Endothelial cell of umbilical vein (primary cell): ENCODE measurements around the gene MFN2. TPM values are rescaled to one million over a fixed set of nuclear protein-coding genes. Genes with fewer than 3 reads are reported as not detected.

ENCODE experiments used
- BruUV-seq: library from RNA; stranded (reverse); fragments of 400-500 nt; replicated peaks from 2 replicates; lab custom pipeline; 2021; lab: Mats Ljungman, UMichigan
- CTCF ChIA-PET: fragments of 300-600, 350-600 bp; sonication (Branson Sonifier 250); formaldehyde crosslinking; loops from one replicate; lab custom pipeline; 2021; ENCODE audit warnings: antibody characterized with exemption, inconsistent platforms; lab: Charles Lee
- POLR2A ChIA-PET: fragments of 300-600, 350-600 bp; sonication (Branson Sonifier 250); formaldehyde crosslinking; loops from one replicate; lab custom pipeline; 2021; ENCODE audit warnings: antibody characterized with exemption, inconsistent platforms; lab: Charles Lee
- DNase-seq: peaks from one replicate; pipeline ENCODE4 v3.0.0-alpha.2; 2011; ENCODE audit warnings: low read depth, low spot score
- FAIRE-seq: peaks from 2 replicates; lab custom pipeline; 2011; peaks lifted over from hg19 to GRCh38; lab: Jason Lieb, UNC
- H2AFZ ChIP-seq: 2 replicates; pipeline ENCODE4 v1.6.0; 2012; ENCODE audit warnings: low read depth, low read length, control low read depth, inconsistent platforms
- H3K27ac ChIP-seq: 2 replicates; pipeline ENCODE4 v1.5.1; 2011; ENCODE audit warnings: low read depth, mild to moderate bottlenecking, control low read depth, low read length, moderate library complexity; ENCODE audit not compliant: insufficient read depth
- H3K27me3 ChIP-seq, 2 experiments: 2 replicates each; pipeline versions ENCODE4 v1.6.0 to v1.6.1; 2011; ENCODE audit warnings: low read length in 2 of 2, mixed read lengths in 1 of 2; ENCODE audit not compliant: control insufficient read depth in 2 of 2, insufficient read depth in 2 of 2
- H3K36me3 ChIP-seq, 2 experiments: 2 replicates in 1 of 2; 3 replicates in 1 of 2; pipeline ENCODE4 v1.5.1; 2011; ENCODE audit warnings: low read length in 2 of 2, mild to moderate bottlenecking in 1 of 2, moderate library complexity in 1 of 2; ENCODE audit not compliant: control insufficient read depth in 2 of 2, insufficient read depth in 2 of 2; ENCODE audit errors: extremely low read depth in 1 of 2
- H3K4me1 ChIP-seq: 3 replicates; pipeline ENCODE4 v1.5.1; 2011; ENCODE audit warnings: mild to moderate bottlenecking, low read length; ENCODE audit not compliant: control insufficient read depth, insufficient read depth; ENCODE audit errors: extremely low read depth
- H3K4me2 ChIP-seq: 2 replicates; pipeline ENCODE4 v1.6.1; 2011; ENCODE audit warnings: low read length, control low read depth, mixed read lengths; ENCODE audit not compliant: insufficient read depth
- H3K4me3 ChIP-seq, 3 experiments: fragments of 200-600 bp in 1 of 3; sonication (generic), shearing (Covaris generic) in 1 of 3; replicated peaks in 1 of 3; 2 replicates each; pipeline ENCODE4 v1.5.1; 2011 to 2016; ENCODE audit warnings: control low read depth in 3 of 3, low read length in 3 of 3, mild to moderate bottlenecking in 2 of 3, inconsistent platforms in 1 of 3, low read depth in 1 of 3, moderate library complexity in 1 of 3; ENCODE audit not compliant: insufficient read depth in 1 of 3
- H3K79me2 ChIP-seq: 2 replicates; pipeline ENCODE4 v1.6.0; 2012; ENCODE audit warnings: low read length, inconsistent platforms; ENCODE audit not compliant: control insufficient read depth, insufficient read depth
- H3K9ac ChIP-seq: replicated peaks from 2 replicates; pipeline ENCODE3; 2011; ENCODE audit warnings: low read length, control low read depth; ENCODE audit not compliant: insufficient read depth; ENCODE audit errors: extremely low read depth
- H3K9me1 ChIP-seq: replicated peaks from 3 replicates; pipeline ENCODE4 v1.6.0; 2011; ENCODE audit warnings: mild to moderate bottlenecking, low read length; ENCODE audit not compliant: control insufficient read depth, insufficient read depth; ENCODE audit errors: extremely low read depth
- H3K9me3 ChIP-seq: replicated peaks from 2 replicates; pipeline ENCODE4 v1.5.1; 2012; ENCODE audit warnings: low read length, inconsistent platforms; ENCODE audit not compliant: control insufficient read depth, insufficient read depth
- H4K20me1 ChIP-seq: replicated peaks from 2 replicates; pipeline ENCODE3; 2011; ENCODE audit warnings: mild to moderate bottlenecking, low read length; ENCODE audit not compliant: control insufficient read depth, insufficient read depth; ENCODE audit errors: extremely low read depth
- FOS ChIP-seq: IDR thresholded peaks from 2 replicates; pipeline ENCODE4 v1.6.1; 2011; ENCODE audit warnings: mild to moderate bottlenecking, low read length, moderate library complexity, borderline replicate concordance; ENCODE audit not compliant: insufficient read depth
- GATA2 ChIP-seq: IDR thresholded peaks from 2 replicates; pipeline ENCODE4 v1.7.0; 2011; ENCODE audit warnings: low read depth, mild to moderate bottlenecking, moderate library complexity, mixed read lengths, low read length; ENCODE audit not compliant: insufficient read length, insufficient read depth
- MYC ChIP-seq: IDR thresholded peaks from one replicate; pipeline ENCODE4 v1.6.1; 2011; ENCODE audit warnings: mild to moderate bottlenecking, low read depth, low read length
- POLR2A ChIP-seq: IDR thresholded peaks from 2 replicates; pipeline ENCODE4 v1.6.1; 2012; ENCODE audit warnings: low read depth, mild to moderate bottlenecking, control low read depth, low read length
- POLR2AphosphoS5 ChIP-seq: IDR thresholded peaks from 2 replicates; pipeline ENCODE4 v1.6.1; 2012; ENCODE audit warnings: low read depth, mild to moderate bottlenecking, control low read depth, low read length, moderate library complexity; ENCODE audit not compliant: insufficient read depth
- dilution Hi-C: fragments of 300-500 bp; cut with MboI; formaldehyde crosslinking; loops from one replicate; pipeline ENCODE4 v1.15.0; 2019; ENCODE audit warnings: low sequenced_read_pairs; ENCODE audit not compliant: extremely low pct_ligation_motif_present
- intact Hi-C: fragments of 100-400 bp; cut with micrococcal nuclease; formaldehyde crosslinking; loops from one replicate; pipeline ENCODE4 v1.10.0; 2022
- polyA plus RNA-seq, 4 experiments: library from polyadenylated mRNA; depleted of rRNA in 3 of 4; stranded (reverse) in 3 of 4; unstranded in 1 of 4; fragments of >200 nt; gene quantifications; 2 replicates each; pipeline versions ENCODE4 v1.2.1 to v1.2.3, GENCODE V29; 2011 to 2012; ENCODE audit warnings: missing spikeins in 1 of 4
- total RNA-seq: library from RNA; stranded (reverse); gene quantifications from 2 replicates; pipeline ENCODE4 v1.2.3, GENCODE V29; 2021
- TF ChIP-seq, protein P1 (sequence below): IDR thresholded peaks from 2 replicates; pipeline ENCODE4 v1.6.1; 2011; ENCODE audit not compliant: insufficient read depth, insufficient read length
- TF ChIP-seq, protein P2 (sequence below), 2 donors: IDR thresholded peaks; 1 replicate in 1 of 2; 2 replicates in 1 of 2; pipeline ENCODE4 v1.5.1; 2011; ENCODE audit warnings: low read length in 2 of 2, mild to moderate bottlenecking in 2 of 2, moderate library complexity in 2 of 2, control low read depth in 1 of 2, inconsistent platforms in 1 of 2, low read depth in 1 of 2; ENCODE audit not compliant: insufficient read depth in 1 of 2; ENCODE audit errors: extremely low read depth in 1 of 2

The MFN2 gene
- total and polyA plus RNA-seq, 2 donors (not counting 3 experiments of a cell fraction or from before 2014, with no cell fraction given) = 51.4 to 82.4 TPM

DNA sequence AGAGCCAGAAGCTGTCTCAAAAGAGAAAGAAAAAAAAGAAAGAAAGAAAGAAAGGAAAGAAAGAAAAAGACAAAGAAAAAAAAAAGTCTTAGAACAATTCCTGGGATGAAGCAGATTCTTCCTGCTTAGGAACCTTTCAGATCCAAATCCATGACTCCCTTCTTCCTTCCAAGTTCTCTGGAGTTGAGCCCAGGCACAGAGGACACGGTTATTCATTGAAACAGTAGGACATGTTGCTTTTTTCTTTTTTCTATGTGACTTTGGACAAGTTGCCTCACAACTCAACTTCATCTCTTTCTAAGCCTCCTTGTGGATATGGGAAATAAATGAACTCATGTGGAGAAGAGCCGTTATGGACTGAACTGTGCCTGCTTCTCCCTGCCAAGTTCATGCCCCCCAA lies 68.1 kb downstream of the MFN2 start:
- no peak overlapping the region for H3K4me3 ChIP-seq
- intact Hi-C loops = no loop called here
- DNase-seq = no peak
- no peak overlapping the region for H3K4me2 ChIP-seq
- TF ChIP-seq POLR2A (no peak), GATA2 (no peak), POLR2AphosphoS5 (no peak), FOS (no peak), MYC (no peak)
- H3K9me1 ChIP-seq = no peaks in the 10 kb centered on the region
- H2AFZ ChIP-seq = no peak overlapping the region
- no peaks in the 10 kb centered on the region for H3K27me3 ChIP-seq
- H3K9ac ChIP-seq = no peak overlapping the region
- no peak overlapping the region for H3K27ac ChIP-seq
- no TSS peak for BruUV-seq
- H3K36me3 ChIP-seq = no peaks in the 10 kb centered on the region
- H3K4me1 ChIP-seq = no peaks in the 10 kb centered on the region
- no peaks in the 10 kb centered on the region for H3K9me3 ChIP-seq
- dilution Hi-C loops = no loop called here
- ChIA-PET CTCF (no interaction called here), POLR2A (no interaction called here)
- no peak for FAIRE-seq
- no peaks in the 10 kb centered on the region for H4K20me1 ChIP-seq
- H3K79me2 ChIP-seq = no peaks in the 10 kb centered on the region

DNA sequence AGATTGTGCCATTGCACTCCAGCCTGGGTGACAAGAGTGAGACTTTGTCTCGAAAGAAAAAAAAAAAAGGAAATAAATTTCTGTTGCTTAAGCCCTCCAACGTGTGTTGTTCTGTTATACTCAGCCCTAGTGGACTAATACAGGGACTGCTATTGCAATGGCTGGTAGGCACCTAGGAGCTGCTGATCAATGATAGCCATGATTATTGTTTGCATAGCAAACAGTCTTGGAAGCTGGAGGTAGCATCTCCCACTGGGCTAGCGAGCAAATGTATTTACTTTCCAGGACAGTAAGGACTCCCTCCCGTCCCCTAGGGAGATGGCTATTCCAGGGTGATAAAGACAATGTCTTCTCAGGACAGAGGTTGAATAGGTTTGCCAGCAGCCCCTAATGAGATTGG lies 69.4 kb downstream of the MFN2 start:
- CTCF ChIA-PET = interaction anchor here (1.2 kb wide), 1 partner anchor 21 kb away, joined by 3 read pairs; no protein-coding TSS in a partner anchor
- dilution Hi-C loops = no loop called here
- H3K27me3 ChIP-seq = no peaks in the 10 kb centered on the region

More for the DNA sequence above, 69.4 kb downstream of the MFN2 start:
- no peak for FAIRE-seq
- H3K4me1 ChIP-seq = no peaks in the 10 kb centered on the region
- H3K9me3 ChIP-seq = no peaks in the 10 kb centered on the region
- no peak overlapping the region for H3K4me3 ChIP-seq
- no TSS peak for BruUV-seq
- intact Hi-C loops = no loop called here
- H3K9ac ChIP-seq = no peak overlapping the region
- TF ChIP-seq GATA2 (no peak), POLR2A (no peak), FOS (no peak)
- TF ChIP-seq, protein P1, sequence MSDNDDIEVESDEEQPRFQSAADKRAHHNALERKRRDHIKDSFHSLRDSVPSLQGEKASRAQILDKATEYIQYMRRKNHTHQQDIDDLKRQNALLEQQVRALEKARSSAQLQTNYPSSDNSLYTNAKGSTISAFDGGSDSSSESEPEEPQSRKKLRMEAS = no peak
- TF ChIP-seq, protein P2, sequence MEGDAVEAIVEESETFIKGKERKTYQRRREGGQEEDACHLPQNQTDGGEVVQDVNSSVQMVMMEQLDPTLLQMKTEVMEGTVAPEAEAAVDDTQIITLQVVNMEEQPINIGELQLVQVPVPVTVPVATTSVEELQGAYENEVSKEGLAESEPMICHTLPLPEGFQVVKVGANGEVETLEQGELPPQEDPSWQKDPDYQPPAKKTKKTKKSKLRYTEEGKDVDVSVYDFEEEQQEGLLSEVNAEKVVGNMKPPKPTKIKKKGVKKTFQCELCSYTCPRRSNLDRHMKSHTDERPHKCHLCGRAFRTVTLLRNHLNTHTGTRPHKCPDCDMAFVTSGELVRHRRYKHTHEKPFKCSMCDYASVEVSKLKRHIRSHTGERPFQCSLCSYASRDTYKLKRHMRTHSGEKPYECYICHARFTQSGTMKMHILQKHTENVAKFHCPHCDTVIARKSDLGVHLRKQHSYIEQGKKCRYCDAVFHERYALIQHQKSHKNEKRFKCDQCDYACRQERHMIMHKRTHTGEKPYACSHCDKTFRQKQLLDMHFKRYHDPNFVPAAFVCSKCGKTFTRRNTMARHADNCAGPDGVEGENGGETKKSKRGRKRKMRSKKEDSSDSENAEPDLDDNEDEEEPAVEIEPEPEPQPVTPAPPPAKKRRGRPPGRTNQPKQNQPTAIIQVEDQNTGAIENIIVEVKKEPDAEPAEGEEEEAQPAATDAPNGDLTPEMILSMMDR (IDR thresholded peaks at IDR 0.05; ENCODE audit: extremely low read depth in 1 of 2, insufficient read depth in 1 of 2, low read depth in 1 of 2, low read length in 2 of 2) = no peak
- DNase-seq = no peak
- no peak overlapping the region for H2AFZ ChIP-seq
- POLR2A ChIA-PET = no interaction called here
- H3K4me2 ChIP-seq = no peak overlapping the region
- H3K79me2 ChIP-seq = no peaks in the 10 kb centered on the region
- no peak overlapping the region for H3K27ac ChIP-seq
- H3K36me3 ChIP-seq = no peaks in the 10 kb centered on the region
- H4K20me1 ChIP-seq = no peaks in the 10 kb centered on the region
- H3K9me1 ChIP-seq = no peaks in the 10 kb centered on the region
